ENCODE data around the gene KCNH6.

- TF ChIP-seq ARNTL (CRISPR knock-in tag; IDR thresholded peaks at IDR 0.05; ENCODE audit: borderline replicate concordance, low read depth): no peak
- TF ChIP-seq GLIS3 (CRISPR knock-in tag; IDR thresholded peaks at IDR 0.05): no peak
- no peak for TF ChIP-seq ZNF70 (CRISPR knock-in tag; IDR thresholded peaks at IDR 0.05)
These were observed 15.8 kb downstream of the KCNH6 start for GRCh38 chr17:63538693-63539595.

All from SK-N-SH treated with all-trans-retinoic acid at 6 μM for 48 hours (cell line).